ENCODE data around the gene MECP2.
"Not testable (repeated sequence)": the region's sequence is repeated elsewhere in the genome, so short reads cannot be mapped to it uniquely, and the experiment has no call there.

MECP2 gene

GRCh38 chrX:154097589-154098541, at the start of gene MECP2:
TSS of gene MECP2 (minus strand) at chrX:154097717.
- peak; percentile 84 for DNase-seq

- DNase-seq: not testable (repeated sequence)
Measured at GRCh38 chrX:154144010-154144409, 46.5 kb upstream of the MECP2 start, which contains the start of gene OPN1LW. TSS of gene OPN1LW (plus strand) at chrX:154144243. CDS start at chrX:154144284, 41 bp downstream.

- no peak for DNase-seq
Measured at GRCh38 chrX:154142950-154143745, 45.6 kb upstream of the MECP2 start.

GRCh38 chrX:154142386-154142785, 44.9 kb upstream of the MECP2 start:
- no peak for DNase-seq

GRCh38 chrX:154140742-154141141, 43.2 kb upstream of the MECP2 start:
- no peak for DNase-seq

- DNase-seq: no peak
Measured at GRCh38 chrX:154140206-154140605, 42.7 kb upstream of the MECP2 start.

- DNase-seq: no peak
Measured at GRCh38 chrX:154138857-154139256, 41.3 kb upstream of the MECP2 start.

GRCh38 chrX:154136627-154137161, 39.2 kb upstream of the MECP2 start:
- DNase-seq: peak; percentile 22

GRCh38 chrX:154135458-154136229, 38.1 kb upstream of the MECP2 start:
- no peak for DNase-seq

- DNase-seq: no peak
Measured at GRCh38 chrX:154132366-154132765, 34.8 kb upstream of the MECP2 start.

GRCh38 chrX:154131955-154132354, 34.4 kb upstream of the MECP2 start:
- no peak for DNase-seq

GRCh38 chrX:154126101-154126500, 28.6 kb upstream of the MECP2 start:
- DNase-seq: no peak

- no peak for DNase-seq
Measured at GRCh38 chrX:154125391-154126040, 28.0 kb upstream of the MECP2 start.

- no peak for DNase-seq
Measured at GRCh38 chrX:154123241-154124219, 26.0 kb upstream of the MECP2 start.

- no peak for DNase-seq
Measured at GRCh38 chrX:154121961-154122360, 24.4 kb upstream of the MECP2 start.

GRCh38 chrX:154121207-154121606, 23.7 kb upstream of the MECP2 start:
- no peak for DNase-seq

- DNase-seq: no peak
Measured at GRCh38 chrX:154120567-154120966, 23.1 kb upstream of the MECP2 start.

- DNase-seq: no peak
Measured at GRCh38 chrX:154117566-154117965, 20.0 kb upstream of the MECP2 start.

- no peak for DNase-seq
Measured at GRCh38 chrX:154116426-154117211, 19.1 kb upstream of the MECP2 start.

- no peak for DNase-seq
Measured at GRCh38 chrX:154115750-154116149, 18.2 kb upstream of the MECP2 start.
